K562 (cell line): ENCODE measurements around the gene CEACAM20. TPM values are rescaled to one million over a fixed set of nuclear protein-coding genes. Genes with fewer than 3 reads are reported as not detected.
A peak's percentile ranks its signal among the peaks of the same experiment; 100 is the strongest.

ENCODE experiments used
- BRD9 ChIP-seq: fragments of 450-650 bp; IDR thresholded peaks from 2 replicates; pipeline ENCODE4 v1.6.1; 2018; ENCODE audit warnings: low read depth; ENCODE audit not compliant: partially characterized antibody
- CC2D1A ChIP-seq: fragments of 450-650 bp; IDR thresholded peaks from 2 replicates; pipeline ENCODE4 v1.6.1; 2017; ENCODE audit warnings: mild to moderate bottlenecking
- LEF1 ChIP-seq: fragments of 450-650 bp; IDR thresholded peaks from 2 replicates; pipeline ENCODE4 v1.6.1; 2016; ENCODE audit warnings: mild to moderate bottlenecking
- MECOM ChIP-seq: fragments of 250-450 bp; sonication (Bioruptor Pico); IDR thresholded peaks from 2 replicates; pipeline ENCODE4 v1.8.0; 2022; ENCODE audit warnings: inconsistent platforms
- MTA2 ChIP-seq: fragments of 450-650 bp; IDR thresholded peaks from 2 replicates; pipeline ENCODE4 v1.6.1; 2016; ENCODE audit warnings: low read depth
- NCOA6 ChIP-seq: fragments of 450-650 bp; IDR thresholded peaks from 2 replicates; pipeline ENCODE4 v1.6.1; 2017; ENCODE audit warnings: mild to moderate bottlenecking
- NR2C2 ChIP-seq, 2 experiments: fragments of 200-800 bp in 1 of 2; sonication (Bioruptor generic) in 1 of 2; sonication (generic) in 1 of 2; formaldehyde crosslinking in 1 of 2; IDR thresholded peaks; 2 replicates each; pipeline versions ENCODE4 v1.6.1 to v1.8.0; 2016 to 2022; ENCODE audit warnings: mild to moderate bottlenecking in 1 of 2, missing compliant biosample characterization in 1 of 2, missing genetic modification characterization in 1 of 2, missing genetic modification reagents in 1 of 2
- POLR2A ChIP-seq: fragments of 450-650 bp; conservative IDR thresholded peaks from 2 replicates; pipeline ENCODE4 v1.6.1; 2016
- POLR2AphosphoS5 ChIP-seq: IDR thresholded peaks from 2 replicates; pipeline ENCODE4 v1.6.1; 2011; ENCODE audit warnings: mild to moderate bottlenecking, low read depth, low read length, moderate library complexity; ENCODE audit not compliant: control insufficient read depth, insufficient read depth
- RBM25 ChIP-seq: fragments of 200-400 bp; formaldehyde crosslinking; IDR thresholded peaks from 2 replicates; pipeline ENCODE4 v1.6.1; 2018; ENCODE audit warnings: low read length, low read depth, moderate library complexity; ENCODE audit not compliant: severe bottlenecking
- RFX7 ChIP-seq: fragments of 250-450 bp; sonication (Bioruptor Pico); IDR thresholded peaks from 2 replicates; pipeline ENCODE4 v1.5.1; 2021; ENCODE audit warnings: mild to moderate bottlenecking
- SMAD3 ChIP-seq: fragments of 450-650 bp; formaldehyde crosslinking; conservative IDR thresholded peaks from 2 replicates; pipeline ENCODE4 v1.4.0; 2020; ENCODE audit warnings: mild to moderate bottlenecking
- SMARCA4 ChIP-seq: fragments of 450-650 bp; IDR thresholded peaks from 2 replicates; pipeline ENCODE4 v1.6.1; 2016
- SPI1 ChIP-seq: IDR thresholded peaks from 2 replicates; pipeline ENCODE4 v1.6.1; 2011; ENCODE audit warnings: low read depth, low read length, control low read depth, borderline replicate concordance
- SRF ChIP-seq, 2 experiments: fragments of 250-450, 450-650 bp in 1 of 2; sonication (Bioruptor Pico) in 1 of 2; sonication (generic) in 1 of 2; formaldehyde crosslinking; IDR thresholded peaks; 2 replicates each; pipeline versions ENCODE4 v1.5.0 to v1.5.1; 2020 to 2022; ENCODE audit warnings: mild to moderate bottlenecking in 1 of 2, missing genetic modification reagents in 1 of 2
- SUPT5H ChIP-seq: fragments of 450-650 bp; IDR thresholded peaks from 2 replicates; pipeline ENCODE4 v1.6.1; 2016
- TAF7 ChIP-seq: fragments of 450-650 bp; IDR thresholded peaks from 2 replicates; pipeline ENCODE4 v1.6.1; 2016; ENCODE audit warnings: missing genetic modification characterization, missing compliant biosample characterization
- TARDBP ChIP-seq: fragments of 450-650 bp; IDR thresholded peaks from 2 replicates; pipeline ENCODE4 v1.6.1; 2016
- ZNF274 ChIP-seq: IDR thresholded peaks from 2 replicates; pipeline ENCODE4 v1.6.1; 2011; ENCODE audit warnings: low read depth, mild to moderate bottlenecking, low read length, moderate library complexity, borderline replicate concordance
- polyA plus RNA-seq, 8 experiments: library from polyadenylated mRNA; depleted of rRNA in 4 of 8; stranded (reverse) in 5 of 8; unstranded in 3 of 8; fragments of >200 nt; fragmentation: Nextera tagmentation in 2 of 8; fragmentation: Illumina TruSeq in 1 of 8; extraction: Ambion mirVana in 2 of 8; extraction: Trizol in 1 of 8; gene quantifications; 2 replicates each; pipeline versions ENCODE4 v1.2.1 to v1.2.3, GENCODE V29; 2011 to 2014; ENCODE audit warnings: inconsistent platforms in 1 of 8, missing spikeins in 1 of 8
- total RNA-seq, 7 experiments: library from RNA; depleted of rRNA in 6 of 7; stranded (reverse); fragments of >200 nt in 6 of 7; fragmentation: Illumina TruSeq in 2 of 7; extraction: Trizol in 2 of 7; gene quantifications; 2 replicates each; pipeline versions ENCODE4 v1.2.1 to v1.2.3, GENCODE V29; 2011 to 2021; ENCODE audit warnings: low replicate concordance in 1 of 7
- TF ChIP-seq, protein P1 (sequence below): fragments of 450-650 bp; IDR thresholded peaks from 2 replicates; pipeline ENCODE4 v1.7.0; 2016; ENCODE audit warnings: borderline replicate concordance
- TF ChIP-seq, protein P2 (sequence below): fragments of 250-450 bp; sonication (Bioruptor Pico); IDR thresholded peaks from 2 replicates; pipeline ENCODE4 v1.4.0; 2020; ENCODE audit warnings: mild to moderate bottlenecking
- TF ChIP-seq, protein P3 (sequence below): fragments of 200-800 bp; sonication (Bioruptor generic); IDR thresholded peaks from 2 replicates; pipeline ENCODE4 v1.6.1; 2017; ENCODE audit warnings: missing genetic modification characterization, missing compliant biosample characterization
- TF ChIP-seq, protein P4 (sequence below): fragments of 250-450 bp; sonication (Bioruptor Pico); IDR thresholded peaks from 2 replicates; pipeline ENCODE4 v1.8.0; 2021; ENCODE audit warnings: moderate library complexity, mild to moderate bottlenecking, inconsistent platforms
- TF ChIP-seq, protein P5 (sequence below): sonication (generic); formaldehyde crosslinking; IDR thresholded peaks from 2 replicates; pipeline ENCODE4 v1.8.0; 2022; ENCODE audit warnings: mild to moderate bottlenecking, missing genetic modification reagents

CEACAM20 gene
- total and polyA plus RNA-seq, 9 of the 15 experiments (the other 6 are each of a cell fraction or from before 2014, with no cell fraction given), result not detected

DNA sequence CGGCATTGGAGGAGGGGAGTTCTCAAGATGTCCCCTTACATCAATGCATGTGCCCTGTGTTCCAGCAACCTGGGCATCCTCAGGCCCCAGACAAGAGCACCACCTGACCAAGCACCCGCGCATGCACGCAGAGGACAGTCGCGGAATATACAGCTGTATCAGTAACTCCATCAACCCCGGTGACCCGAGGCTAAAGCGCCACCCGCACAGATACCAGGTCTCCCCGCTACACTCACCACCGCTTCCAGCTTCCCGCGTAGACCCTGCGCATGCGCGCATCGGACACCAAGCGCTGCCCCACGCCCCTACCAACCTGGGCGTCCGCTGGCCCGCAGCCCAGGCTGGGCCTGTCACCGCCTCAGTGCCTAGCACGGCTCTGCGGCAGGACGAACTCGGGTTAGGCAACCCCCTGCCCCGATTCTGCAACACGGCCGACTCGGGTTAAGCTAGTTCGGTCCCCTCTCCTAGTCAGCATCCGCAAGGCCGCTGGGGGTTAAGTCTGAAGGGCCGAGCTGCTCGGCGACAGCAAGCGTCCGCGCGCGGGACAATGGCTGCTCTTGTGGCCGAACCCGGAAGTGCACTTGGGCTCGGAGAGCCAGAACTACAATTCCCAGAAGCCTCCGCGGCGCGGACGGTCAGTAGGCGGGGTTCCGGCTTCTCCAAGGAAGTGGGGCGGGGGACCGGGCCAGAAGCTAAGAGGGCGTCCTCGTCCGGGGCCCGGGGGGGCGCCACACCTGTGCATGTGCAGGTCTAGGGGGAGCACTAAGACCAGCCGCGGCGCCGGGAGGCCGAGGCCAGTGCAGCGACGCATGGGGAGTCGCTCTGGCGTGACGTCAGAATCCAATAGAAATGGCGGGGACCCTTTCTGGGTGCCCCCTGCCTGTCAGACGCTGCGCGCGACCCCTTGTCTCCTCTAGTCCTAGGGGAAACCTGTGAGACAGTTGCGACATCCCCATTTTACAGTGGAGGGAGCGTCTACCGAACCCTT is 29.2 kb downstream of the CEACAM20 start, which contains the start of gene ZNF180 (continued):
- TF ChIP-seq SRF (CRISPR knock-in tag; IDR thresholded peaks at IDR 0.05) (peak in 1 of 2 experiments; percentile 68; a peak in 2 of 4 replicates), NCOA6 (no peak), MECOM (CRISPR knock-in tag) (no peak), SMAD3 (CRISPR knock-in tag) (0 out of 2 replicates have a peak, but pooled peaks have one; percentile 40), CC2D1A (0 out of 2 replicates have a peak, but pooled peaks have one; percentile 10), RFX7 (CRISPR knock-in tag) (no peak), TAF7 (tag) (peak; percentile 86), RBM25 (no peak), SPI1 (peak; percentile 71), NR2C2 (CRISPR knock-in tag; IDR thresholded peaks at IDR 0.05) (peak; percentile 68), NR2C2 (tag; IDR thresholded peaks at IDR 0.05) (peak; percentile 97), BRD9 (peak; percentile 13), MTA2 (no peak), ZNF274 (no peak), SUPT5H (peak; percentile 92), TARDBP (no peak), POLR2AphosphoS5 (peak; percentile 25; the same call in 1 of the 2 replicates), LEF1 (no peak), POLR2A (peak; percentile 94), SMARCA4 (no peak)
- TF ChIP-seq, protein P1, sequence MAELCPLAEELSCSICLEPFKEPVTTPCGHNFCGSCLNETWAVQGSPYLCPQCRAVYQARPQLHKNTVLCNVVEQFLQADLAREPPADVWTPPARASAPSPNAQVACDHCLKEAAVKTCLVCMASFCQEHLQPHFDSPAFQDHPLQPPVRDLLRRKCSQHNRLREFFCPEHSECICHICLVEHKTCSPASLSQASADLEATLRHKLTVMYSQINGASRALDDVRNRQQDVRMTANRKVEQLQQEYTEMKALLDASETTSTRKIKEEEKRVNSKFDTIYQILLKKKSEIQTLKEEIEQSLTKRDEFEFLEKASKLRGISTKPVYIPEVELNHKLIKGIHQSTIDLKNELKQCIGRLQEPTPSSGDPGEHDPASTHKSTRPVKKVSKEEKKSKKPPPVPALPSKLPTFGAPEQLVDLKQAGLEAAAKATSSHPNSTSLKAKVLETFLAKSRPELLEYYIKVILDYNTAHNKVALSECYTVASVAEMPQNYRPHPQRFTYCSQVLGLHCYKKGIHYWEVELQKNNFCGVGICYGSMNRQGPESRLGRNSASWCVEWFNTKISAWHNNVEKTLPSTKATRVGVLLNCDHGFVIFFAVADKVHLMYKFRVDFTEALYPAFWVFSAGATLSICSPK, result no peak
- TF ChIP-seq, protein P2, sequence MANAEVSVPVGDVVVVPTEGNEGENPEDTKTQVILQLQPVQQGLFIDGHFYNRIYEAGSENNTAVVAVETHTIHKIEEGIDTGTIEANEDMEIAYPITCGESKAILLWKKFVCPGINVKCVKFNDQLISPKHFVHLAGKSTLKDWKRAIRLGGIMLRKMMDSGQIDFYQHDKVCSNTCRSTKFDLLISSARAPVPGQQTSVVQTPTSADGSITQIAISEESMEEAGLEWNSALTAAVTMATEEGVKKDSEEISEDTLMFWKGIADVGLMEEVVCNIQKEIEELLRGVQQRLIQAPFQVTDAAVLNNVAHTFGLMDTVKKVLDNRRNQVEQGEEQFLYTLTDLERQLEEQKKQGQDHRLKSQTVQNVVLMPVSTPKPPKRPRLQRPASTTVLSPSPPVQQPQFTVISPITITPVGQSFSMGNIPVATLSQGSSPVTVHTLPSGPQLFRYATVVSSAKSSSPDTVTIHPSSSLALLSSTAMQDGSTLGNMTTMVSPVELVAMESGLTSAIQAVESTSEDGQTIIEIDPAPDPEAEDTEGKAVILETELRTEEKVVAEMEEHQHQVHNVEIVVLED (CRISPR knock-in tag), result no peak; the same call in 1 of the 2 replicates
- TF ChIP-seq, protein P3, sequence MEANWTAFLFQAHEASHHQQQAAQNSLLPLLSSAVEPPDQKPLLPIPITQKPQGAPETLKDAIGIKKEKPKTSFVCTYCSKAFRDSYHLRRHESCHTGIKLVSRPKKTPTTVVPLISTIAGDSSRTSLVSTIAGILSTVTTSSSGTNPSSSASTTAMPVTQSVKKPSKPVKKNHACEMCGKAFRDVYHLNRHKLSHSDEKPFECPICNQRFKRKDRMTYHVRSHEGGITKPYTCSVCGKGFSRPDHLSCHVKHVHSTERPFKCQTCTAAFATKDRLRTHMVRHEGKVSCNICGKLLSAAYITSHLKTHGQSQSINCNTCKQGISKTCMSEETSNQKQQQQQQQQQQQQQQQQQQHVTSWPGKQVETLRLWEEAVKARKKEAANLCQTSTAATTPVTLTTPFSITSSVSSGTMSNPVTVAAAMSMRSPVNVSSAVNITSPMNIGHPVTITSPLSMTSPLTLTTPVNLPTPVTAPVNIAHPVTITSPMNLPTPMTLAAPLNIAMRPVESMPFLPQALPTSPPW (CRISPR knock-in tag), result peak; percentile 97
- TF ChIP-seq, protein P4, sequence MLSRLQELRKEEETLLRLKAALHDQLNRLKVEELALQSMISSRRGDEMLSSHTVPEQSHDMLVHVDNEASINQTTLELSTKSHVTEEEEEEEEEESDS (CRISPR knock-in tag), result no peak
- TF ChIP-seq, protein P5, sequence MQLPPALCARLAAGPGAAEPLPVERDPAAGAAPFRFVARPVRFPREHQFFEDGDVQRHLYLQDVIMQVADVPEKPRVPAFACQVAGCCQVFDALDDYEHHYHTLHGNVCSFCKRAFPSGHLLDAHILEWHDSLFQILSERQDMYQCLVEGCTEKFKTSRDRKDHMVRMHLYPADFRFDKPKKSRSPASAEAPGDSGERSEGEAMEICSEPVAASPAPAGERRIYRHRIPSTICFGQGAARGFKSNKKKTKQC (CRISPR knock-in tag), result peak; percentile 54
